ENCODE results near the gene LYRM7.

DNA sequence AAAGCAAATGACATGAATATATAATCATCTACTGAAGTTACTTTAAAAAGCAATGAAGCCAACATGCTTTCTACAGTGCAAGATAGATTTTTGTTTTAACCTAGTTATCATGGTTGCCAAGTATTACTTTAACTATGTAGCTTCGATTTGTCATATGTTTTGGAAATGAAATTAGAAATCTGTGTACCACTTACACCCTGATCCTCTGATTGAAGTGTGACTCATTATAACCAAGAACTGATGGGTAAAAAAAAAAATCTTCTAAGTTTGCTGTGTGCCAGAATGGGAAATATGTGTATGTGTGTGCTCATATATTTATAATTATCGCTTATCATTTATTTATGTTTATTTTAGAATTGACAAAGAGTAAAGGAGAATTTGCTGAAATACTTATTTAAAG lies 84.0 kb downstream of the LYRM7 start:
- TF ChIP-seq, protein P1, sequence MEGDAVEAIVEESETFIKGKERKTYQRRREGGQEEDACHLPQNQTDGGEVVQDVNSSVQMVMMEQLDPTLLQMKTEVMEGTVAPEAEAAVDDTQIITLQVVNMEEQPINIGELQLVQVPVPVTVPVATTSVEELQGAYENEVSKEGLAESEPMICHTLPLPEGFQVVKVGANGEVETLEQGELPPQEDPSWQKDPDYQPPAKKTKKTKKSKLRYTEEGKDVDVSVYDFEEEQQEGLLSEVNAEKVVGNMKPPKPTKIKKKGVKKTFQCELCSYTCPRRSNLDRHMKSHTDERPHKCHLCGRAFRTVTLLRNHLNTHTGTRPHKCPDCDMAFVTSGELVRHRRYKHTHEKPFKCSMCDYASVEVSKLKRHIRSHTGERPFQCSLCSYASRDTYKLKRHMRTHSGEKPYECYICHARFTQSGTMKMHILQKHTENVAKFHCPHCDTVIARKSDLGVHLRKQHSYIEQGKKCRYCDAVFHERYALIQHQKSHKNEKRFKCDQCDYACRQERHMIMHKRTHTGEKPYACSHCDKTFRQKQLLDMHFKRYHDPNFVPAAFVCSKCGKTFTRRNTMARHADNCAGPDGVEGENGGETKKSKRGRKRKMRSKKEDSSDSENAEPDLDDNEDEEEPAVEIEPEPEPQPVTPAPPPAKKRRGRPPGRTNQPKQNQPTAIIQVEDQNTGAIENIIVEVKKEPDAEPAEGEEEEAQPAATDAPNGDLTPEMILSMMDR (IDR thresholded peaks at IDR 0.05) = no peak
- TF ChIP-seq POLR2A (IDR thresholded peaks at IDR 0.05) = no peak

Data from prostate gland (tissue), 2 donors.